ENCODE data around the gene CAPS. TPM values are rescaled to one million over a fixed set of nuclear protein-coding genes. Genes with fewer than 3 reads are reported as not detected.
"Not testable (repeated sequence)": the region's sequence is repeated elsewhere in the genome, so short reads cannot be mapped to it uniquely, and the experiment has no call there.

Gene CAPS
- total RNA-seq: 1 to 10 TPM; 1.6 to 3.7 (median 2.7) TPM

- ATAC-seq (no peak), DNase-seq (no peak)
- Mint-ChIP-seq H3K4me3 (no peak within 1 kb of the TSS), H3K36me3 (ENCODE audit: insufficient read depth) (peaks cover 10% of the 10 kb centered on the region), H3K27me3 (ENCODE audit: low read depth) (no peaks in the 10 kb centered on the region), H3K4me1 (ENCODE audit: low read depth) (no peaks in the 10 kb centered on the region), H3K9me3 (no peaks in the 10 kb centered on the region)
These were observed at the start of gene CAPS for GRCh38 chr19:5913739-5914357. Gene CAPS, plus strand, starts transcription at chr19:5914254. Its CDS starts 153 bp downstream, at chr19:5914407.

GRCh38 chr19:5864725-5865486, 49.1 kb upstream of the CAPS start:
- Mint-ChIP-seq H3K36me3 (ENCODE audit: insufficient read depth) (no peaks in the 10 kb centered on the region), H3K9me3 (no peaks in the 10 kb centered on the region)
- no peak for ATAC-seq

GRCh38 chr19:5865772-5866171, 48.3 kb upstream of the CAPS start:
- Mint-ChIP-seq H3K27me3 (ENCODE audit: low read depth) (no peaks in the 10 kb centered on the region), H3K4me1 (ENCODE audit: low read depth) (no peaks in the 10 kb centered on the region), H3K9me3 (no peaks in the 10 kb centered on the region)

More at GRCh38 chr19:5864725-5865486, 49.1 kb upstream of the CAPS start:
- H3K4me3 Mint-ChIP-seq: no peak overlapping the region
- no peaks in the 10 kb centered on the region for H3K27me3 Mint-ChIP-seq (ENCODE audit: low read depth)
- no peak for DNase-seq
- no peaks in the 10 kb centered on the region for H3K4me1 Mint-ChIP-seq (ENCODE audit: low read depth)

GRCh38 chr19:5867201-5868136, 46.6 kb upstream of the CAPS start:
- DNase-seq (no peak), ATAC-seq (no peak)
- no peaks in the 10 kb centered on the region for H3K27me3 Mint-ChIP-seq (ENCODE audit: low read depth)
- H3K4me1 Mint-ChIP-seq (ENCODE audit: low read depth): no peaks in the 10 kb centered on the region
- H3K4me3 Mint-ChIP-seq: no peak overlapping the region
- no peaks in the 10 kb centered on the region for H3K36me3 Mint-ChIP-seq (ENCODE audit: insufficient read depth)
- no peaks in the 10 kb centered on the region for H3K9me3 Mint-ChIP-seq

More at GRCh38 chr19:5865772-5866171, 48.3 kb upstream of the CAPS start:
- DNase-seq (no peak), ATAC-seq (no peak)
- Mint-ChIP-seq H3K4me3 (no peak overlapping the region), H3K36me3 (ENCODE audit: insufficient read depth) (no peaks in the 10 kb centered on the region)

GRCh38 chr19:5870986-5871394, 43.1 kb upstream of the CAPS start:
- H3K4me3 Mint-ChIP-seq: no peak overlapping the region
- H3K9me3 Mint-ChIP-seq: no peaks in the 10 kb centered on the region
- H3K27me3 Mint-ChIP-seq (ENCODE audit: low read depth): peaks cover 2% of the 10 kb centered on the region
- ATAC-seq (no peak), DNase-seq (no peak)
- H3K36me3 Mint-ChIP-seq (ENCODE audit: insufficient read depth): no peaks in the 10 kb centered on the region
- H3K4me1 Mint-ChIP-seq (ENCODE audit: low read depth): no peaks in the 10 kb centered on the region

GRCh38 chr19:5873617-5874199, 40.3 kb upstream of the CAPS start:
- Mint-ChIP-seq H3K9me3 (no peaks in the 10 kb centered on the region), H3K4me1 (ENCODE audit: low read depth) (no peaks in the 10 kb centered on the region), H3K36me3 (ENCODE audit: insufficient read depth) (no peaks in the 10 kb centered on the region), H3K27me3 (ENCODE audit: low read depth) (peaks cover 18% of the 10 kb centered on the region), H3K4me3 (no peak overlapping the region)
- no peak for DNase-seq
- ATAC-seq: no peak

- H3K4me3 Mint-ChIP-seq; H3K9me3 Mint-ChIP-seq; ATAC-seq; DNase-seq; H3K36me3 Mint-ChIP-seq (ENCODE audit: insufficient read depth); H3K4me1 Mint-ChIP-seq (ENCODE audit: low read depth): not testable (repeated sequence)
- H3K27me3 Mint-ChIP-seq (ENCODE audit: low read depth): peaks cover 18% of the 10 kb centered on the region
These were observed 39.6 kb upstream of the CAPS start for GRCh38 chr19:5874496-5874895.

GRCh38 chr19:5877427-5877826, 36.6 kb upstream of the CAPS start:
- Mint-ChIP-seq H3K4me1 (ENCODE audit: low read depth) (no peaks in the 10 kb centered on the region), H3K27me3 (ENCODE audit: low read depth) (peaks cover 26% of the 10 kb centered on the region), H3K4me3 (no peak overlapping the region), H3K9me3 (no peaks in the 10 kb centered on the region), H3K36me3 (ENCODE audit: insufficient read depth) (no peaks in the 10 kb centered on the region)
- DNase-seq (no peak), ATAC-seq (no peak)

GRCh38 chr19:5877882-5878281, 36.2 kb upstream of the CAPS start:
- no peaks in the 10 kb centered on the region for H3K4me1 Mint-ChIP-seq (ENCODE audit: low read depth)
- no peaks in the 10 kb centered on the region for H3K9me3 Mint-ChIP-seq
- no peaks in the 10 kb centered on the region for H3K36me3 Mint-ChIP-seq (ENCODE audit: insufficient read depth)
- ATAC-seq: no peak
- peaks cover 29% of the 10 kb centered on the region for H3K27me3 Mint-ChIP-seq (ENCODE audit: low read depth)
- DNase-seq: no peak
- no peak overlapping the region for H3K4me3 Mint-ChIP-seq

- no peaks in the 10 kb centered on the region for H3K36me3 Mint-ChIP-seq (ENCODE audit: insufficient read depth)
- no peaks in the 10 kb centered on the region for H3K9me3 Mint-ChIP-seq
- ATAC-seq: no peak
- H3K4me1 Mint-ChIP-seq (ENCODE audit: low read depth): no peaks in the 10 kb centered on the region
- H3K4me3 Mint-ChIP-seq: no peak overlapping the region
- peaks cover 29% of the 10 kb centered on the region for H3K27me3 Mint-ChIP-seq (ENCODE audit: low read depth)
- no peak for DNase-seq
These were observed 33.9 kb upstream of the CAPS start for GRCh38 chr19:5880196-5880595.

GRCh38 chr19:5880604-5881078, 33.4 kb upstream of the CAPS start:
- ATAC-seq (no peak), DNase-seq (no peak)
- no peaks in the 10 kb centered on the region for H3K4me1 Mint-ChIP-seq (ENCODE audit: low read depth)
- H3K9me3 Mint-ChIP-seq: no peaks in the 10 kb centered on the region
- no peaks in the 10 kb centered on the region for H3K36me3 Mint-ChIP-seq (ENCODE audit: insufficient read depth)
- H3K4me3 Mint-ChIP-seq: no peak overlapping the region
- H3K27me3 Mint-ChIP-seq (ENCODE audit: low read depth): peaks cover 34% of the 10 kb centered on the region

- H3K4me3 Mint-ChIP-seq: no peak overlapping the region
- no peak for DNase-seq
- ATAC-seq: no peak
- H3K27me3 Mint-ChIP-seq (ENCODE audit: low read depth): peaks cover 30% of the 10 kb centered on the region
- H3K9me3 Mint-ChIP-seq: no peaks in the 10 kb centered on the region
- H3K4me1 Mint-ChIP-seq (ENCODE audit: low read depth): no peaks in the 10 kb centered on the region
- H3K36me3 Mint-ChIP-seq (ENCODE audit: insufficient read depth): no peaks in the 10 kb centered on the region
These were observed 32.3 kb upstream of the CAPS start for GRCh38 chr19:5881543-5882299.

- no peak for DNase-seq
- no peak for ATAC-seq
- Mint-ChIP-seq H3K9me3 (no peaks in the 10 kb centered on the region), H3K4me3 (no peak overlapping the region), H3K27me3 (ENCODE audit: low read depth) (peaks cover 27% of the 10 kb centered on the region), H3K4me1 (ENCODE audit: low read depth) (no peaks in the 10 kb centered on the region), H3K36me3 (ENCODE audit: insufficient read depth) (no peaks in the 10 kb centered on the region)
These were observed 31.6 kb upstream of the CAPS start for GRCh38 chr19:5882421-5882968.
